ENCODE results near the gene SCAMP3. TPM values are rescaled to one million over a fixed set of nuclear protein-coding genes. Genes with fewer than 3 reads are reported as not detected.
A peak's percentile ranks its signal among the peaks of the same experiment; 100 is the strongest.

SCAMP3 gene
- 10 to 100 TPM; 60.1 to 69.4 TPM for total RNA-seq
- total RNA-seq, result 42.2 to 63.0 reads per million in 2 donors

DNA sequence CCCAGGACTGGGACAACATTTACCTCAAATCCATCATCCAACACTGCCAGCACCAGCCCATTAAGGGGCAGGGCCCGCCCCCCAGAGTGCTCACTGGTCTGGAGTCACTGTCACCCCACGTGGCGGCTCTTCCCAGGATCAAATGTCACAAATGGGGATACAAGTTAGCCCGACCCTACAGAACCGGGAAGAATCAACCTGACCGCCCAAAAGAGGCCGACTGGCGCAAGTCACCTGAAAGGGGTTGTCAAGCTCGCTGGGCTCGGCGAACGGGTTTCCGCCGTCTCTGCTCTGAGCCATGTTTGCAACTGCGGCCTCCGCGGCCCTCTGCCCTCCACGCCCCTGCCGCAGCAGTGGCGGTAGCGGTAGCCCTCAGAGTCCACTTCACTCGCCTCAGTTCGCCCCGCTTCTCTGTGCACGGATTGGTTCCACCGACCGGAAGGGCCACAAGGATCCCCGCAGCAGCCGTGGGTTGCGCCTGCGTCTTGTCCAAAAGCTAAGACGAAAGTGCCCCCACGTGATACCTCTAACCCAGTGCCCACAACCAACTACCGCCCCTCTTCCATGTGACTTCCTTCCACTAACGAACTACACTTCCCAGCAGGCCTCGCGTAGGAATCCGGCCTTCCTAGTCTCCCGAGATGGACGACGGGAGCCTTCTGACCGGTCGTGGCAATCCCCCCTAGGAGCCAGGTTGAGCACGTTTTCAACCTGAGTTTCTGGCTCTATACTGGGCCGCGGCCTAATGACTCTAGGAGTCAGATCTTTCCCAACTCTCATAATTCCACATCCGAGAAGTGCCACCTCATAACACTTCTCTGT lies at the start of gene SCAMP3:
SCAMP3 (minus strand) TSS at position 509 of the 822 bp plus-strand sequence; CDS start at position 300, 209 bp downstream.
- DNase-seq, result peak; percentile 61 to 80 (median 73)
- Mint-ChIP-seq H3K27me3 (no peaks in the 10 kb centered on the region), H3K4me1 (peaks cover 33% of the 10 kb centered on the region), H3K36me3 (ENCODE audit: low read depth) (peaks cover 8% of the 10 kb centered on the region), H3K27ac (peak within 1 kb of the TSS; percentile 99), H3K4me3 (peak within 1 kb of the TSS; percentile 100)
- ATAC-seq, result peak; percentile 99
- no peaks in the 10 kb centered on the region for H3K9me3 ChIP-seq (ENCODE audit: control insufficient read depth, low read length, poor library complexity, severe bottlenecking)

- peak overlapping the region; percentile 97 for H3K4me3 Mint-ChIP-seq
- peak overlapping the region; percentile 97 for H3K27ac Mint-ChIP-seq
- DNase-seq, result no peak
Measured at GRCh38 chr1:155309423-155310021, 47.4 kb upstream of the SCAMP3 start.

DNA sequence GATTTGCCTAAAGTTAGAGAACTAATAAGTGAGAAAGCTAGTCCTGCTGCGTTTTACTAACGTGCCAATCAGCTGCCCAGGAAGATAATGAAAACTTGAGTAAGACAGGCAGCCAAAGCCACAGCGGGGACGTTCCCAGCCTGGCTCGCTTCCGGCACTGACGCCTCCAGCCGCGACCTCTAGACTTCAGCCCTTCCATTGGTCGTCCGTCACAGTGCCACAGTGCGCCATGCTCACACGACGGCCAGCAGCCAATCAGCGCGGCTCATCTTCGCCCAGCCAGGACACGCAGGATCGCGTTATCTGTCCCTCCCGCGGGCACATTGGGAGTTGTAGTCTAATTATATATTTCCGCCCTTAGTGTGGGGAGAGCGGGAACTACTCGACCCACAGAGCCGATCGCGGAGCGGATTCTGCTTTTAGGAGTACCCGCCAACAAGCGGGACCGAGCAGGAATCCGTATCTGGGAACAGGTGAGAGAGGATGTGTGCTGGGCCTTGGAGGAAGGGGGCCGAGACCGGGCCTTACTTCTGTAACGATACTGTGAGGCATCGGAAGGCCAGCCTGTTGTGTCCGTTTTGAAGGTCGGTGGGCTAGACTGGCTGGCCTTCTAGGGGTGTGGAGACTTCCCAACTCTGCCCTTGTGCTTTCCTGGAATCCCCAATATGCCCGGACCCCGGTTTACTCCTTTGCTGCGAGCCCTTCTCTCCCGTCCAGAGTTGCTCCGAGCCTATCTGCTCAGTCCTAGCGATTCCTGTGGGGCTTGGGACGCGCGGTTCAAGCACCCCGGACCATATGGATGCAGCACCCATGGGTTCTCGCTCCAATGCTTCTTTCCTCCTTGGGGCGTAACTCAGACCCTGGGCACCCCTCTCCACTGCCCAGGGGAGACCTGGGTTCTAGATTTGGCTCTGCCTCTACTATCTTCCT lies 46.6 kb upstream of the SCAMP3 start, which contains the start of gene FDPS:
FDPS (plus strand) TSS at position 374 of the 930 bp plus-strand sequence. CDS start 924 bp downstream, outside the sequence.
- peak within 1 kb of the TSS; percentile 97 for H3K4me3 Mint-ChIP-seq

More at GRCh38 chr1:155309423-155310021, 47.4 kb upstream of the SCAMP3 start:
- H3K27me3 Mint-ChIP-seq, result peaks cover 1% of the 10 kb centered on the region
- H3K36me3 Mint-ChIP-seq (ENCODE audit: low read depth), result peaks cover 9% of the 10 kb centered on the region
- ATAC-seq, result no peak
- H3K9me3 ChIP-seq (ENCODE audit: control insufficient read depth, low read length, poor library complexity, severe bottlenecking), result no peaks in the 10 kb centered on the region
- peaks cover 30% of the 10 kb centered on the region for H3K4me1 Mint-ChIP-seq

GRCh38 chr1:155307247-155307740 lies 45.1 kb upstream of the SCAMP3 start:
- DNase-seq, result no peak

More for the DNA sequence above, 46.6 kb upstream of the SCAMP3 start, which contains the start of gene FDPS:
- H3K9me3 ChIP-seq (ENCODE audit: control insufficient read depth, low read length, poor library complexity, severe bottlenecking), result no peaks in the 10 kb centered on the region
- ATAC-seq (peak; percentile 98), DNase-seq (peak; percentile 91 to 96 (median 93))
- Mint-ChIP-seq H3K27me3 (peaks cover 5% of the 10 kb centered on the region), H3K4me1 (peaks cover 30% of the 10 kb centered on the region), H3K36me3 (ENCODE audit: low read depth) (peaks cover 9% of the 10 kb centered on the region), H3K27ac (peak within 1 kb of the TSS; percentile 97)

GRCh38 chr1:155305881-155306391 lies 43.8 kb upstream of the SCAMP3 start:
- H3K4me3 Mint-ChIP-seq, result no peak overlapping the region
- no peak for ATAC-seq
- H3K27me3 Mint-ChIP-seq, result peaks cover 12% of the 10 kb centered on the region
- peaks cover 5% of the 10 kb centered on the region for H3K36me3 Mint-ChIP-seq (ENCODE audit: low read depth)
- H3K4me1 Mint-ChIP-seq, result peaks cover 14% of the 10 kb centered on the region
- DNase-seq, result no peak
- no peaks in the 10 kb centered on the region for H3K9me3 ChIP-seq (ENCODE audit: control insufficient read depth, low read length, poor library complexity, severe bottlenecking)
- H3K27ac Mint-ChIP-seq, result peak overlapping the region; percentile 29

More at GRCh38 chr1:155307247-155307740, 45.1 kb upstream of the SCAMP3 start:
- ATAC-seq, result no peak
- H3K36me3 Mint-ChIP-seq (ENCODE audit: low read depth), result peaks cover 5% of the 10 kb centered on the region
- H3K27me3 Mint-ChIP-seq, result peaks cover 12% of the 10 kb centered on the region
- no peaks in the 10 kb centered on the region for H3K9me3 ChIP-seq (ENCODE audit: control insufficient read depth, low read length, poor library complexity, severe bottlenecking)
- H3K27ac Mint-ChIP-seq, result peak overlapping the region; percentile 97
- H3K4me1 Mint-ChIP-seq, result peaks cover 22% of the 10 kb centered on the region
- no peak overlapping the region for H3K4me3 Mint-ChIP-seq

- H3K27ac Mint-ChIP-seq, result no peak overlapping the region
- H3K4me1 Mint-ChIP-seq, result peaks cover 9% of the 10 kb centered on the region
- peaks cover 12% of the 10 kb centered on the region for H3K27me3 Mint-ChIP-seq
- DNase-seq, result no peak
- ATAC-seq, result no peak
- no peak overlapping the region for H3K4me3 Mint-ChIP-seq
- peaks cover 5% of the 10 kb centered on the region for H3K36me3 Mint-ChIP-seq (ENCODE audit: low read depth)
- no peaks in the 10 kb centered on the region for H3K9me3 ChIP-seq (ENCODE audit: control insufficient read depth, low read length, poor library complexity, severe bottlenecking)
Measured at GRCh38 chr1:155304558-155305063, 42.5 kb upstream of the SCAMP3 start.

- H3K9me3 ChIP-seq (ENCODE audit: control insufficient read depth, low read length, poor library complexity, severe bottlenecking), result no peaks in the 10 kb centered on the region
- ATAC-seq (no peak), DNase-seq (no peak)
- Mint-ChIP-seq H3K27me3 (peaks cover 24% of the 10 kb centered on the region), H3K27ac (no peak within 1 kb of the TSS), H3K36me3 (ENCODE audit: low read depth) (peaks cover 10% of the 10 kb centered on the region), H3K4me1 (peaks cover 4% of the 10 kb centered on the region), H3K4me3 (no peak within 1 kb of the TSS)
Measured at GRCh38 chr1:155301342-155301841, 39.2 kb upstream of the SCAMP3 start, which contains the start of gene PKLR. PKLR (minus strand) TSS chr1:155301438; CDS start chr1:155301395, 43 bp downstream.

DNA sequence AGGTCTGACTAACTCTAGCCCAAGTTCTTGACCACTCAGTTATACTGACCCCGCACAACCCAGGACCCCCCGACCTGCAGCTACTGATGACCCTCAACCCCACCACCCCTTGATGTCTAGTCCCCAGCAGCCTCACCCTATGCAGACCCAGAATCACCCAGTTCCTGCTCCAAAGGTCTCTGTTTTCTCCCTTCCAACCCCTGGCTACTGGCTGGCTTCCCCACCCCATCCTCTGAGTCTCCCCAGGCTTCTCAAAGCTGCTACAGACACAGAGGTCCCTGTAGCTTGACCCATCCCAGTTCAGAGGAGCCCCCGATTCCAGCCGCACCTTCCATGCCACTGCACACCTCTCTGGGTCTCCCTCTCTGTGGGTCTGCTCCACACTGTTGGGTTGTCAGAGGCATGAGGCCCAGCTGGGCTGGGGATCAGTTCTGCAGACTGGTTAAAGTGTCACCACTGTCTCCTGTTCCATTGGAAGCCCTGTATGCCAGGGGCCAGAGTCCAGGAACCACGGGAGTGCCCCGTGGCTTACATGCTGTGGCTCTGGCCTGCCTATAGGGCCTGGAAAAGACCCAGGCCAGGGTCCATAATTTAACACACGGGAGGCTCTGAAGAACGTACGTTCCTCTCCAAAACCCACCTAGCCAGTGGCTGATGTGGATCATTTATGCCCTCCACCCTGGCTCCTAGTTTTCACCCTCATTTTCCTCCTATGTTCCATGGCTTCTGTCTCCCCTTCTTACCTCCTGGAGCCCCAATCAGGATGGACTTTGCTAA lies 38.6 kb upstream of the SCAMP3 start:
- Mint-ChIP-seq H3K4me3 (no peak overlapping the region), H3K27me3 (peaks cover 31% of the 10 kb centered on the region), H3K27ac (no peak overlapping the region), H3K36me3 (ENCODE audit: low read depth) (peaks cover 9% of the 10 kb centered on the region), H3K4me1 (peaks cover 5% of the 10 kb centered on the region)
- no peak for DNase-seq
- no peaks in the 10 kb centered on the region for H3K9me3 ChIP-seq (ENCODE audit: control insufficient read depth, low read length, poor library complexity, severe bottlenecking)
- ATAC-seq, result no peak

- H3K9me3 ChIP-seq (ENCODE audit: control insufficient read depth, low read length, poor library complexity, severe bottlenecking), result no peaks in the 10 kb centered on the region
- Mint-ChIP-seq H3K27me3 (peaks cover 34% of the 10 kb centered on the region), H3K27ac (no peak overlapping the region), H3K4me3 (no peak overlapping the region), H3K36me3 (ENCODE audit: low read depth) (peaks cover 11% of the 10 kb centered on the region), H3K4me1 (peaks cover 6% of the 10 kb centered on the region)
- DNase-seq (no peak), ATAC-seq (no peak)
Measured at GRCh38 chr1:155300024-155300423, 37.9 kb upstream of the SCAMP3 start.

DNA sequence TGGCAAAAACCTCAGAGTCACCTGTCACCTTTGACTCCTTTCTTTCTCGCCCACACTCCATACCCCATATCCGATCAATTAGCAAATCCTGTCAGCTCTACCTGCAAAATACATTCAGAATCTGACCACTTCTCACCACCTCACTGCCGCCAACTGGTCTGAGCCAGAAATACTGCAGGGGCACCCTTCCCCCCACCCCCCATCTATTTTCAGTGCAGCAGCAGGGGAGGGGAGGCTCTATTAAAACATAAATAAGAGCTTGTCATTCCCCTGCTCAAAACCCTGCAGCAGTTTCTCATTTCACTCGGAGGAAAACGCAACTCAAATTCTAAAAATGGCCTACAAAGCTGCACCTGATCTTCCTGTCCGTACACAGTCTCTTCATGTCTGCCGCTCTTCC lies 35.2 kb upstream of the SCAMP3 start:
- peaks cover 8% of the 10 kb centered on the region for H3K36me3 Mint-ChIP-seq (ENCODE audit: low read depth)
- no peak for DNase-seq
- no peak overlapping the region for H3K27ac Mint-ChIP-seq
- H3K4me1 Mint-ChIP-seq, result peaks cover 10% of the 10 kb centered on the region
- H3K4me3 Mint-ChIP-seq, result peak overlapping the region; percentile 8
- no peaks in the 10 kb centered on the region for H3K9me3 ChIP-seq (ENCODE audit: control insufficient read depth, low read length, poor library complexity, severe bottlenecking)
- ATAC-seq, result no peak
- H3K27me3 Mint-ChIP-seq, result peaks cover 38% of the 10 kb centered on the region

DNA sequence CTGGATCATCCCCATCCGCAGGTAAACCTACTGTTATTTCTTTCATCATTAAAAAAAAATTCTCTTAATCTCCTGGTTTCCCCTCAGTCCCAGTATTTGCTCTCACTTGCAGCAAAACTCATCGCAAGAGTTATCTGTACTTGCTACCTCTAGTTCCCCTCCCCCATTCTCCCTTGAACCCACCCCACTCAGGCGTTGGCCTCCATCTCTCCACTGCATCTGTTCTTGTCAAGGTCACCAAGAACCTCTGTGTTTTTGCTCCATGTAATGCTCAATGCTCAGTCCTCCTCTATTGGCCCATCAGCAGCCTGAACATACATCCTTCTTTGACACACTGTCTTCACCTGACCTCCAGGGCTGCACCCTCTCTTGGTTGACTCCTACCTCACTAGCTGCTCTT lies 34.5 kb upstream of the SCAMP3 start:
- DNase-seq (no peak), ATAC-seq (no peak)
- H3K4me3 Mint-ChIP-seq, result no peak overlapping the region
- H3K4me1 Mint-ChIP-seq, result peaks cover 10% of the 10 kb centered on the region
- H3K9me3 ChIP-seq (ENCODE audit: control insufficient read depth, low read length, poor library complexity, severe bottlenecking), result no peaks in the 10 kb centered on the region
- H3K36me3 Mint-ChIP-seq (ENCODE audit: low read depth), result peaks cover 8% of the 10 kb centered on the region
- peaks cover 41% of the 10 kb centered on the region for H3K27me3 Mint-ChIP-seq
- no peak overlapping the region for H3K27ac Mint-ChIP-seq
